Ovary (tissue), 9 donors: ENCODE data around the gene PYGB. TPM values are rescaled to one million over a fixed set of nuclear protein-coding genes. Genes with fewer than 3 reads are reported as not detected.
"Not testable (repeated sequence)": the region's sequence is repeated elsewhere in the genome, so short reads cannot be mapped to it uniquely, and the experiment has no call there.

ENCODE experiments used
- DNase-seq, 5 donors: peaks; one replicate each; pipeline ENCODE4 v3.0.0-alpha.2; 2019 to 2020
- H3K27ac ChIP-seq, 2 donors: fragments of 200-600 bp; one replicate each; pipeline versions ENCODE4 v1.5.1 to v1.8.0; 2019 to 2022
- H3K27me3 ChIP-seq: fragments of 200-600 bp; one replicate; pipeline ENCODE4 v1.8.0; 2022
- H3K36me3 ChIP-seq: fragments of 200-600 bp; sonication (generic); one replicate; pipeline ENCODE4 v1.5.1; 2019
- H3K4me1 ChIP-seq: one replicate; pipeline ENCODE4 v1.8.1; 2013; ENCODE audit warnings: mild to moderate bottlenecking, moderate library complexity; ENCODE audit not compliant: insufficient read depth
- H3K4me3 ChIP-seq: fragments of 200-600 bp; sonication (generic); one replicate; pipeline ENCODE4 v1.5.1; 2017
- H3K9me3 ChIP-seq, 2 donors: fragments of 200-600 bp in 1 of 2; sonication (generic) in 1 of 2; one replicate each; pipeline versions ENCODE4 v1.5.1 to v1.8.1; 2013 to 2019; ENCODE audit warnings: mild to moderate bottlenecking in 1 of 2, moderate library complexity in 1 of 2
- EP300 ChIP-seq: sonication (generic); formaldehyde crosslinking; IDR thresholded peaks from one replicate; pipeline ENCODE4 v1.6.1; 2017; ENCODE audit warnings: antibody characterized with exemption
- POLR2A ChIP-seq: fragments of 450-650 bp; IDR thresholded peaks from one replicate; pipeline ENCODE4 v1.6.1; 2017; ENCODE audit warnings: antibody characterized with exemption, mild to moderate bottlenecking, moderate library complexity
- WGBS, 3 donors: extraction: QIAGEN DNeasy Blood & Tissue Kit in 1 of 3; methylation state at CpG; one replicate each; pipeline versions ENCODE4 v1.1.5 to v1.1.7; 2013 to 2017; 5-methylcytosine and 5-hydroxymethylcytosine counted together
- intact Hi-C, 4 donors: fragments of 100-400 bp; cut with DNase I; formaldehyde crosslinking; loops; one replicate each; pipeline versions ENCODE4 v1.11.0 to v1.15.1; 2022 to 2023
- polyA plus RNA-seq, 2 donors: library from polyadenylated mRNA; stranded (reverse); fragments of 200-250 nt in 1 of 2; fragments of 350-450 nt in 1 of 2; fragmentation: Illumina TruSeq in 1 of 2; extraction: RNeasy Lipid Tissue Mini Kit (QIAGEN cat#74804) in 1 of 2; gene quantifications; one replicate each; pipeline ENCODE4 v1.2.3, GENCODE V29; 2013 to 2014
- total RNA-seq, 7 donors: library from RNA; depleted of rRNA in 2 of 7; stranded (reverse); fragments of >200 nt in 2 of 7; fragmentation: NEBNext Ultra II Directional in 3 of 7; extraction: Animal tissue kit (Norgen Biotek cat#: 25700) in 3 of 7; gene quantifications; one replicate each; pipeline versions ENCODE4 v1.1.0 to v1.2.4, GENCODE V29; 2016 to 2023
- TF ChIP-seq, protein P1 (sequence below), 3 donors: fragments of 450-650 bp in 2 of 3; fragments of 200-600 bp in 1 of 3; IDR thresholded peaks; one replicate each; pipeline versions ENCODE4 v1.5.1 to v1.8.0; 2016 to 2022; ENCODE audit warnings: antibody characterized with exemption in 3 of 3, mild to moderate bottlenecking in 1 of 3
- donor health status: DM: no; HTN: no; CAD: no; lungs with moderate emphysema.
- donor health status: DM: no; HTN: no; CAD: no.
- donor health status: Bipolar disorder and iron deficiency.
- donor health status: DM: yes; HTN: yes; CAD: no.
- donor health status: DM: no; HTN: no; CAD: no.
- donor health status: DM: yes; HTN: yes; CAD: no.

The PYGB gene
- total and polyA plus RNA-seq, 9 donors: 23.1 to 54.2 (median 38.3) TPM

- H3K4me3 ChIP-seq: no peak overlapping the region
- no peaks in the 10 kb centered on the region for H3K27me3 ChIP-seq
- 75 to 86% (median 83%) methylated on average over 8 of the region's 8 CpGs for WGBS, 3 donors
- TF ChIP-seq EP300 (no peak), POLR2A (no peak)
- TF ChIP-seq, protein P1, sequence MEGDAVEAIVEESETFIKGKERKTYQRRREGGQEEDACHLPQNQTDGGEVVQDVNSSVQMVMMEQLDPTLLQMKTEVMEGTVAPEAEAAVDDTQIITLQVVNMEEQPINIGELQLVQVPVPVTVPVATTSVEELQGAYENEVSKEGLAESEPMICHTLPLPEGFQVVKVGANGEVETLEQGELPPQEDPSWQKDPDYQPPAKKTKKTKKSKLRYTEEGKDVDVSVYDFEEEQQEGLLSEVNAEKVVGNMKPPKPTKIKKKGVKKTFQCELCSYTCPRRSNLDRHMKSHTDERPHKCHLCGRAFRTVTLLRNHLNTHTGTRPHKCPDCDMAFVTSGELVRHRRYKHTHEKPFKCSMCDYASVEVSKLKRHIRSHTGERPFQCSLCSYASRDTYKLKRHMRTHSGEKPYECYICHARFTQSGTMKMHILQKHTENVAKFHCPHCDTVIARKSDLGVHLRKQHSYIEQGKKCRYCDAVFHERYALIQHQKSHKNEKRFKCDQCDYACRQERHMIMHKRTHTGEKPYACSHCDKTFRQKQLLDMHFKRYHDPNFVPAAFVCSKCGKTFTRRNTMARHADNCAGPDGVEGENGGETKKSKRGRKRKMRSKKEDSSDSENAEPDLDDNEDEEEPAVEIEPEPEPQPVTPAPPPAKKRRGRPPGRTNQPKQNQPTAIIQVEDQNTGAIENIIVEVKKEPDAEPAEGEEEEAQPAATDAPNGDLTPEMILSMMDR (IDR thresholded peaks at IDR 0.05): no peak
- H3K9me3 ChIP-seq: no peaks in the 10 kb centered on the region
- no peaks in the 10 kb centered on the region for H3K4me1 ChIP-seq
- H3K36me3 ChIP-seq: no peaks in the 10 kb centered on the region
- intact Hi-C loops: no loop called here
- no peak overlapping the region for H3K27ac ChIP-seq
- no peak for DNase-seq
Observed at GRCh38 chr20:25258476-25258805, 10.6 kb downstream of the PYGB start.

GRCh38 chr20:25258828-25259227, 10.9 kb downstream of the PYGB start:
- TF ChIP-seq, protein P1 (IDR thresholded peaks at IDR 0.05): no peak
- TF ChIP-seq EP300 (no peak), POLR2A (no peak)
- no peak overlapping the region for H3K27ac ChIP-seq
- H3K4me1 ChIP-seq: no peaks in the 10 kb centered on the region
- no peaks in the 10 kb centered on the region for H3K36me3 ChIP-seq
- intact Hi-C loops: no loop called here
- no peak overlapping the region for H3K4me3 ChIP-seq
- WGBS, 3 donors: 76 to 93% (median 85%) methylated on average over 4 of the region's 4 CpGs
- no peak for DNase-seq
- H3K27me3 ChIP-seq: no peaks in the 10 kb centered on the region
- no peaks in the 10 kb centered on the region for H3K9me3 ChIP-seq

DNA sequence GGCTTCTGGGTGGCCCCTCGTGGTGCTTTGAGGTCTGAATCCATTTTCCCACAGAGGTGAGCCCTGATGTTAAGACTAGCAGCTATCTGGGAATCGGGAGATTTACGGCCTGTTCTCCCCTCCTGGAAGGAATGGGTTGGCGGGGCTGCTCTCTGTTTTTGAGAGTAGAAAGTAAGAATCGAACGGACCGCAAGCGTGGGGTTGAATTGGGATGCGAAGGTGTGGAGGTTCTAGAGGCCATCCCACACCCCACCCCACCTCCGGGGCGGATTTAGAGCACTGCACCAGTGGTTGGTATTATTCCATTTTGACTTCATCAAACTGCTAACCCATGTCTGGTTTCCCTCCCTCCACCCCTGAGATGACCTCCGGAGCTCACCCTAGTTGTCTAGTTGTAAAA, 11.5 kb downstream of the PYGB start:
- intact Hi-C loops: no loop called here
- H3K4me1 ChIP-seq: no peaks in the 10 kb centered on the region
- TF ChIP-seq, protein P1 (IDR thresholded peaks at IDR 0.05): no peak
- TF ChIP-seq EP300: no peak
- no peak for TF ChIP-seq POLR2A
- H3K27me3 ChIP-seq: no peaks in the 10 kb centered on the region
- no peak overlapping the region for H3K27ac ChIP-seq
- DNase-seq: no peak
- no peaks in the 10 kb centered on the region for H3K36me3 ChIP-seq
- WGBS, 3 donors: 87 to 96% (median 89%) methylated on average over 12 of the region's 12 CpGs
- H3K9me3 ChIP-seq: no peaks in the 10 kb centered on the region
- H3K4me3 ChIP-seq: no peak overlapping the region

DNA sequence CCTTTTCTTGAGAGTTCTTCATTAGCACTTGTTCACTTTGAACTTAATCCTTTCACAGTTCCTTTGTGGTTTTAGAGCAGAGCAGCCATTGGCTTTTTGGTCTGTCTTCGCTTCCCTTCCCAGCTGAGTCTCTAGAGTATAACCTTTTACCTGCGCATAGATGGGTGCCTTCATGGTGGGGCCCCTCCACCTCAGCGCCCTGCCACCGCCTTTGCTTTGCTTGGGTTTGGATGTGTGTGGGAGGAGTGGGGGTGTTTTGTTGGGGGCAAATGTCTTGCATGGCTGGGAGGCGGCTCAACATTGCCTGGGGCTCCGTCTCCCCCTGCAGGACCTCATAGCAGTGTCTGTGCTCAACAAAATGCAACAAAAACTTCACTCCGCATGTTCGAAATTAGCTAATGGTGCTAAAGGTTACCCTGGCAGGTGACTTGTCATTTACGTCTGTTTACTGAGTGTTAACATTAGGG, 11.9 kb downstream of the PYGB start:
- intact Hi-C loops: no loop called here

GRCh38 chr20:25260770-25261437, 13.0 kb downstream of the PYGB start:
- H3K4me3 ChIP-seq, H3K27ac ChIP-seq, H3K36me3 ChIP-seq, DNase-seq, intact Hi-C loops, H3K4me1 ChIP-seq, H3K27me3 ChIP-seq, H3K9me3 ChIP-seq: not testable (repeated sequence)
- 91 to 95% (median 95%) methylated on average over 16 of the region's 16 CpGs for WGBS, 3 donors

More for the DNA sequence above, 11.9 kb downstream of the PYGB start:
- Histone ChIP-seq H3K4me3 (no peak overlapping the region), H3K4me1 (no peaks in the 10 kb centered on the region), H3K27ac (no peak overlapping the region), H3K36me3 (no peaks in the 10 kb centered on the region), H3K9me3 (no peaks in the 10 kb centered on the region), H3K27me3 (no peaks in the 10 kb centered on the region)
- WGBS, 3 donors: 97 to 98% (median 97%) methylated on average over 9 of the region's 9 CpGs
- DNase-seq: no peak
- TF ChIP-seq POLR2A (no peak), EP300 (no peak)
- TF ChIP-seq, protein P1 (IDR thresholded peaks at IDR 0.05): no peak
